GM21576 (cell line): ENCODE results near the gene ASIC1.

Experiments
- ATAC-seq: cut with Tn5 transposase; IDR thresholded peaks from one replicate; pipeline ENCODE4 v1.9.1; 2021; ENCODE audit warnings: mild to moderate bottlenecking, moderate library complexity; ENCODE audit not compliant: unreplicated experiment

The ASIC1 gene

DNA sequence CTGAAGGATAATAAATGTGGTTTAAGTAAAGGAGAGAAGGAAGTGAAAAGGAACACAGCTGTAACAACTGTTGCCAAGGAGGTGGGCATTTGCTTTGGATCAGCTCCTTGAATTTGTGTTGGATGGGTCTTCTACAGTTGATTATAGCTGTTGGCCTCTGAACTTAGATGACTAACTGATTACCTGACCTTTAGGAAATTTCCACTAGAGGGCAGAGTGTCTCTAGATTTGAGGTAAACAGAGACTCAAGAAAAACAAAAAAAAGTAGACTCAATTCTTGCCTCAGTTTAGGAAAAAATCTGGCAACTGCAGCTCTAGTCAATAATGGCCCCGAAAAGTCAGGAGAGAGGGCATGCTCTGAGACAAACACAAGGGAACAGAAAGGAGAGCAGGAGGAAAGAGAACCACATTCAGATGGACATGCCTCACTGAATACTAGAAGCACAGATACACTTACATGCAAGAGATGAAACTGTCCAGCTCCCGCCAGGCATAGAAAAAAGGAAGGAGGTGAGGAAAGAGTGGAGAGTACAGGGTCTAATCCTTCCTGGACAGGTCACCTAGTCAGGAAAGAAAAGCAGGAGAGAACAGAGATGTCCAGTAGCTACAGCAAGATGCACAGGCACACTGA is 75.2 kb downstream of the ASIC1 start:
- no peak for ATAC-seq
